ENCODE data around the gene GNB5. TPM values are rescaled to one million over a fixed set of nuclear protein-coding genes. Genes with fewer than 3 reads are reported as not detected.

The GNB5 gene
- total and polyA plus RNA-seq, 2 of the 13 experiments (the other 11 are each of a cell fraction or from before 2014, with no cell fraction given), result 13.7 to 14.4 TPM

- TF ChIP-seq ZHX2 (IDR thresholded peaks at IDR 0.05; ENCODE audit: low read depth) (peak; percentile 74), ZHX2 (CRISPR knock-in tag; IDR thresholded peaks at IDR 0.05; ENCODE audit: borderline replicate concordance) (no peak), HMG20B (CRISPR knock-in tag; conservative IDR thresholded peaks at IDR 0.05) (peak; percentile 70; the same call in 1 of the 2 replicates), ARID3A (IDR thresholded peaks at IDR 0.05; ENCODE audit: low read depth, low read length) (no peak), ZNF557 (CRISPR knock-in tag; IDR thresholded peaks at IDR 0.05) (no peak), NFYC (CRISPR knock-in tag; IDR thresholded peaks at IDR 0.05) (no peak), MAFF (IDR thresholded peaks at IDR 0.05; ENCODE audit: low read depth, low read length) (no peak), ZNF17 (CRISPR knock-in tag; IDR thresholded peaks at IDR 0.05) (no peak), ZNF672 (CRISPR knock-in tag; IDR thresholded peaks at IDR 0.05) (no peak), ZNF260 (CRISPR knock-in tag; IDR thresholded peaks at IDR 0.05; ENCODE audit: borderline replicate concordance, low read depth) (no peak), GLMP (CRISPR knock-in tag; IDR thresholded peaks at IDR 0.05; ENCODE audit: borderline replicate concordance) (no peak), KLF9 (CRISPR knock-in tag; IDR thresholded peaks at IDR 0.05; ENCODE audit: low read depth) (no peak), ZNF24 (IDR thresholded peaks at IDR 0.05) (no peak), ZNF496 (CRISPR knock-in tag; IDR thresholded peaks at IDR 0.05; ENCODE audit: insufficient replicate concordance) (no peak), PLRG1 (conservative IDR thresholded peaks at IDR 0.05) (no peak), REPIN1 (CRISPR knock-in tag; IDR thresholded peaks at IDR 0.05; ENCODE audit: borderline replicate concordance, low read depth) (peak; percentile 88; the same call in 1 of the 2 replicates), ZNF687 (CRISPR knock-in tag; IDR thresholded peaks at IDR 0.05) (peak; percentile 87)
Measured at GRCh38 chr15:52134502-52135144, 56.6 kb downstream of the GNB5 start (continued).

Measured in HepG2 (cell line).